Measurements from ENCODE around the gene IL4R. TPM values are rescaled to one million over a fixed set of nuclear protein-coding genes. Genes with fewer than 3 reads are reported as not detected.

Gene IL4R
- total and polyA plus RNA-seq, 2 experiments from 2014 or later: 6.4 to 17.6 TPM

GRCh38 chr16:27275394-27275793, 38.4 kb upstream of the IL4R start:
- H3K27ac Mint-ChIP-seq: no peak overlapping the region
- peaks cover 3% of the 10 kb centered on the region; the same call in 2 of the 3 replicates for H3K36me3 Mint-ChIP-seq (ENCODE audit: low read depth)
- H3K4me1 Mint-ChIP-seq: peaks cover 7% of the 10 kb centered on the region; the same call in 2 of the 3 replicates
- no peak overlapping the region for H3K4me3 ChIP-seq
- H3K9me3 Mint-ChIP-seq: no peaks in the 10 kb centered on the region; the same call in 2 of the 3 replicates
- no peak overlapping the region for H3K27ac ChIP-seq (ENCODE audit: low read depth)
- H3K4me1 ChIP-seq (ENCODE audit: insufficient read depth): no peaks in the 10 kb centered on the region
- no peaks in the 10 kb centered on the region for H3K27me3 Mint-ChIP-seq (ENCODE audit: insufficient read depth, low read depth, poor library complexity)
- H3K79me2 ChIP-seq (replicated peaks; ENCODE audit: insufficient read depth): no peaks in the 10 kb centered on the region
- no peaks in the 10 kb centered on the region for H3K9me2 ChIP-seq (ENCODE audit: insufficient read depth)
- TF ChIP-seq REST (IDR thresholded peaks at IDR 0.05; ENCODE audit: unreplicated experiment) (no peak), EZH2 (IDR thresholded peaks at IDR 0.05; ENCODE audit: low read depth, unreplicated experiment) (no peak), STAT1 (IDR thresholded peaks at IDR 0.05; ENCODE audit: unreplicated experiment) (no peak), NANOG (IDR thresholded peaks at IDR 0.05; ENCODE audit: borderline replicate concordance) (no peak), POLR2AphosphoS5 (IDR thresholded peaks at IDR 0.05; ENCODE audit: low read depth) (no peak), EZH2phosphoT487 (IDR thresholded peaks at IDR 0.05; ENCODE audit: unreplicated experiment) (no peak), JUNB (IDR thresholded peaks at IDR 0.05; ENCODE audit: unreplicated experiment) (no peak), ZNF114 (CRISPR knock-in tag; IDR thresholded peaks at IDR 0.05) (no peak), ZNF331 (CRISPR knock-in tag; IDR thresholded peaks at IDR 0.05; ENCODE audit: low read depth) (no peak), CREB1 (CRISPR knock-in tag; IDR thresholded peaks at IDR 0.05; ENCODE audit: low read depth) (no peak)
- TF ChIP-seq, protein P1, sequence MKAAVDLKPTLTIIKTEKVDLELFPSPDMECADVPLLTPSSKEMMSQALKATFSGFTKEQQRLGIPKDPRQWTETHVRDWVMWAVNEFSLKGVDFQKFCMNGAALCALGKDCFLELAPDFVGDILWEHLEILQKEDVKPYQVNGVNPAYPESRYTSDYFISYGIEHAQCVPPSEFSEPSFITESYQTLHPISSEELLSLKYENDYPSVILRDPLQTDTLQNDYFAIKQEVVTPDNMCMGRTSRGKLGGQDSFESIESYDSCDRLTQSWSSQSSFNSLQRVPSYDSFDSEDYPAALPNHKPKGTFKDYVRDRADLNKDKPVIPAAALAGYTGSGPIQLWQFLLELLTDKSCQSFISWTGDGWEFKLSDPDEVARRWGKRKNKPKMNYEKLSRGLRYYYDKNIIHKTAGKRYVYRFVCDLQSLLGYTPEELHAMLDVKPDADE (IDR thresholded peaks at IDR 0.05): no peak
- TF ChIP-seq, protein P2, sequence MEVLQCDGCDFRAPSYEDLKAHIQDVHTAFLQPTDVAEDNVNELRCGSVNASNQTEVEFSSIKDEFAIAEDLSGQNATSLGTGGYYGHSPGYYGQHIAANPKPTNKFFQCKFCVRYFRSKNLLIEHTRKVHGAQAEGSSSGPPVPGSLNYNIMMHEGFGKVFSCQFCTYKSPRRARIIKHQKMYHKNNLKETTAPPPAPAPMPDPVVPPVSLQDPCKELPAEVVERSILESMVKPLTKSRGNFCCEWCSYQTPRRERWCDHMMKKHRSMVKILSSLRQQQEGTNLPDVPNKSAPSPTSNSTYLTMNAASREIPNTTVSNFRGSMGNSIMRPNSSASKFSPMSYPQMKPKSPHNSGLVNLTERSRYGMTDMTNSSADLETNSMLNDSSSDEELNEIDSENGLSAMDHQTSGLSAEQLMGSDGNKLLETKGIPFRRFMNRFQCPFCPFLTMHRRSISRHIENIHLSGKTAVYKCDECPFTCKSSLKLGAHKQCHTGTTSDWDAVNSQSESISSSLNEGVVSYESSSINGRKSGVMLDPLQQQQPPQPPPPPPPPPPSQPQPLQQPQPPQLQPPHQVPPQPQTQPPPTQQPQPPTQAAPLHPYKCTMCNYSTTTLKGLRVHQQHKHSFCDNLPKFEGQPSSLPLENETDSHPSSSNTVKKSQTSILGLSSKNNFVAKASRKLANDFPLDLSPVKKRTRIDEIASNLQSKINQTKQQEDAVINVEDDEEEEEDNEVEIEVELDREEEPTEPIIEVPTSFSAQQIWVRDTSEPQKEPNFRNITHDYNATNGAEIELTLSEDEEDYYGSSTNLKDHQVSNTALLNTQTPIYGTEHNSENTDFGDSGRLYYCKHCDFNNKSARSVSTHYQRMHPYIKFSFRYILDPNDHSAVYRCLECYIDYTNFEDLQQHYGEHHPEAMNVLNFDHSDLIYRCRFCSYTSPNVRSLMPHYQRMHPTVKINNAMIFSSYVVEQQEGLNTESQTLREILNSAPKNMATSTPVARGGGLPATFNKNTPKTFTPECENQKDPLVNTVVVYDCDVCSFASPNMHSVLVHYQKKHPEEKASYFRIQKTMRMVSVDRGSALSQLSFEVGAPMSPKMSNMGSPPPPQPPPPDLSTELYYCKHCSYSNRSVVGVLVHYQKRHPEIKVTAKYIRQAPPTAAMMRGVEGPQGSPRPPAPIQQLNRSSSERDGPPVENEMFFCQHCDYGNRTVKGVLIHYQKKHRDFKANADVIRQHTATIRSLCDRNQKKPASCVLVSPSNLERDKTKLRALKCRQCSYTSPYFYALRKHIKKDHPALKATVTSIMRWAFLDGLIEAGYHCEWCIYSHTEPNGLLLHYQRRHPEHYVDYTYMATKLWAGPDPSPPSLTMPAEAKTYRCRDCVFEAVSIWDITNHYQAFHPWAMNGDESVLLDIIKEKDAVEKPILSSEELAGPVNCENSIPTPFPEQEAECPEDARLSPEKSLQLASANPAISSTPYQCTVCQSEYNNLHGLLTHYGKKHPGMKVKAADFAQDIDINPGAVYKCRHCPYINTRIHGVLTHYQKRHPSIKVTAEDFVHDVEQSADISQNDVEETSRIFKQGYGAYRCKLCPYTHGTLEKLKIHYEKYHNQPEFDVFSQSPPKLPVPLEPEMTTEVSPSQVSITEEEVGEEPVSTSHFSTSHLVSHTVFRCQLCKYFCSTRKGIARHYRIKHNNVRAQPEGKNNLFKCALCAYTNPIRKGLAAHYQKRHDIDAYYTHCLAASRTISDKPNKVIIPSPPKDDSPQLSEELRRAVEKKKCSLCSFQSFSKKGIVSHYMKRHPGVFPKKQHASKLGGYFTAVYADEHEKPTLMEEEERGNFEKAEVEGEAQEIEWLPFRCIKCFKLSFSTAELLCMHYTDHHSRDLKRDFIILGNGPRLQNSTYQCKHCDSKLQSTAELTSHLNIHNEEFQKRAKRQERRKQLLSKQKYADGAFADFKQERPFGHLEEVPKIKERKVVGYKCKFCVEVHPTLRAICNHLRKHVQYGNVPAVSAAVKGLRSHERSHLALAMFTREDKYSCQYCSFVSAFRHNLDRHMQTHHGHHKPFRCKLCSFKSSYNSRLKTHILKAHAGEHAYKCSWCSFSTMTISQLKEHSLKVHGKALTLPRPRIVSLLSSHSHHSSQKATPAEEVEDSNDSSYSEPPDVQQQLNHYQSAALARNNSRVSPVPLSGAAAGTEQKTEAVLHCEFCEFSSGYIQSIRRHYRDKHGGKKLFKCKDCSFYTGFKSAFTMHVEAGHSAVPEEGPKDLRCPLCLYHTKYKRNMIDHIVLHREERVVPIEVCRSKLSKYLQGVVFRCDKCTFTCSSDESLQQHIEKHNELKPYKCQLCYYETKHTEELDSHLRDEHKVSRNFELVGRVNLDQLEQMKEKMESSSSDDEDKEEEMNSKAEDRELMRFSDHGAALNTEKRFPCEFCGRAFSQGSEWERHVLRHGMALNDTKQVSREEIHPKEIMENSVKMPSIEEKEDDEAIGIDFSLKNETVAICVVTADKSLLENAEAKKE (CRISPR knock-in tag; IDR thresholded peaks at IDR 0.05): no peak
- TF ChIP-seq, protein P3, sequence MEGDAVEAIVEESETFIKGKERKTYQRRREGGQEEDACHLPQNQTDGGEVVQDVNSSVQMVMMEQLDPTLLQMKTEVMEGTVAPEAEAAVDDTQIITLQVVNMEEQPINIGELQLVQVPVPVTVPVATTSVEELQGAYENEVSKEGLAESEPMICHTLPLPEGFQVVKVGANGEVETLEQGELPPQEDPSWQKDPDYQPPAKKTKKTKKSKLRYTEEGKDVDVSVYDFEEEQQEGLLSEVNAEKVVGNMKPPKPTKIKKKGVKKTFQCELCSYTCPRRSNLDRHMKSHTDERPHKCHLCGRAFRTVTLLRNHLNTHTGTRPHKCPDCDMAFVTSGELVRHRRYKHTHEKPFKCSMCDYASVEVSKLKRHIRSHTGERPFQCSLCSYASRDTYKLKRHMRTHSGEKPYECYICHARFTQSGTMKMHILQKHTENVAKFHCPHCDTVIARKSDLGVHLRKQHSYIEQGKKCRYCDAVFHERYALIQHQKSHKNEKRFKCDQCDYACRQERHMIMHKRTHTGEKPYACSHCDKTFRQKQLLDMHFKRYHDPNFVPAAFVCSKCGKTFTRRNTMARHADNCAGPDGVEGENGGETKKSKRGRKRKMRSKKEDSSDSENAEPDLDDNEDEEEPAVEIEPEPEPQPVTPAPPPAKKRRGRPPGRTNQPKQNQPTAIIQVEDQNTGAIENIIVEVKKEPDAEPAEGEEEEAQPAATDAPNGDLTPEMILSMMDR (conservative IDR thresholded peaks at IDR 0.05; ENCODE audit: low read depth in 2 of 2): no peak
- no peak overlapping the region for H2AFZ ChIP-seq
- H3K36me3 ChIP-seq (ENCODE audit: insufficient read depth): no peaks in the 10 kb centered on the region
- no peak for ATAC-seq
- no peaks in the 10 kb centered on the region for H3F3A ChIP-seq (replicated peaks; ENCODE audit: low read depth)
- no peak overlapping the region for H3K4me2 ChIP-seq
- H4K20me1 ChIP-seq (replicated peaks; ENCODE audit: insufficient read depth): no peaks in the 10 kb centered on the region
- no peak for DNase-seq (ENCODE audit: low spot score)
- no peaks in the 10 kb centered on the region for H3K27me3 ChIP-seq (ENCODE audit: insufficient read depth)
- no peak overlapping the region for H3K4me3 Mint-ChIP-seq

Data from GM23338 (cell line).